AG04450 (cell line): ENCODE data around the gene ARSB. TPM values are rescaled to one million over a fixed set of nuclear protein-coding genes. Genes with fewer than 3 reads are reported as not detected.
A peak's percentile ranks its signal among the peaks of the same experiment; 100 is the strongest.

Experiments
- CTCF ChIA-PET: fragments of 300-600, 350-600 bp; formaldehyde crosslinking; extraction: SDS; loops from one replicate; lab custom pipeline; 2022; ENCODE audit warnings: antibody characterized with exemption, inconsistent platforms; lab: Charles Lee
- POLR2A ChIA-PET: fragments of 350-600 bp; formaldehyde crosslinking; extraction: SDS; loops from one replicate; lab custom pipeline; 2021; ENCODE audit warnings: antibody characterized with exemption, inconsistent platforms; lab: Yijun Ruan, JAX
- DNase-seq: peaks from one replicate; pipeline ENCODE4 v3.0.0-alpha.2; 2011; ENCODE audit warnings: low read depth, low spot score
- H3K27ac ChIP-seq: one replicate; pipeline ENCODE4 v1.5.1; 2012; ENCODE audit warnings: low read depth, low read length, control low read depth
- H3K27me3 ChIP-seq: one replicate; pipeline ENCODE4 v1.6.0; 2012; ENCODE audit warnings: low read length; ENCODE audit not compliant: control insufficient read depth, insufficient read depth
- H3K4me3 ChIP-seq: 2 replicates; pipeline ENCODE4 v1.5.1; 2011; ENCODE audit warnings: mild to moderate bottlenecking, low read depth, low read length, control low read depth
- H3K9me3 ChIP-seq: 2 replicates; pipeline ENCODE4 v1.5.1; 2012; ENCODE audit warnings: low read length; ENCODE audit not compliant: control insufficient read depth, insufficient read depth
- polyA plus RNA-seq: library from polyadenylated mRNA; depleted of rRNA; stranded (reverse); fragments of >200 nt; gene quantifications from 2 replicates; pipeline ENCODE4 v1.2.3, GENCODE V29; 2011
- TF ChIP-seq, protein P1 (sequence below): IDR thresholded peaks from 2 replicates; pipeline ENCODE4 v1.5.1; 2011; ENCODE audit warnings: low read depth, low read length, control low read depth, inconsistent platforms

ARSB gene
- polyA plus RNA-seq, 1 experiment: 21.0 TPM

DNA sequence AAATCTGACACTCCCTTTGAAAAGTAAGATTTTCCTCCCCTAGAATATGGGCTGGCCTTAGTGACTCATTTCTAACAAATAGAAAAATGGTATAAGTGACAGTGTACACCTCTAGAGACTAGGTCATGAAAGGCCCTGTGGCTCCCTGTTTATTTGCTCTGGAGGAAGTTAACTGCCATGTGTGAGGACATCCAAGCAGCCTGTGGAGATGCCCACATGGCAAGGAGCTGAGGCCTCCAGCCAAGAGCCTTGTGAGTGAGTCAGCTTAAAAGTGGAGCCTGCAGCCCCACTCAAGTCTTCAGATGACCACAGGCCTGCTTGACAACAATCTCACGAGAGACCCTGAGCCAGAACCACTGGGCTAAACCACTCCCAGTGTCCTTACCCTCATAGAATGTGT lies 208.5 kb downstream of the ARSB start:
- ChIA-PET POLR2A (no interaction called here), CTCF (interaction anchor here (0.7 to 0.9 kb wide), 2 partner anchors 189 to 309 kb away, joined by 4 read pairs; no protein-coding TSS in a partner anchor)
- no peak for DNase-seq

DNA sequence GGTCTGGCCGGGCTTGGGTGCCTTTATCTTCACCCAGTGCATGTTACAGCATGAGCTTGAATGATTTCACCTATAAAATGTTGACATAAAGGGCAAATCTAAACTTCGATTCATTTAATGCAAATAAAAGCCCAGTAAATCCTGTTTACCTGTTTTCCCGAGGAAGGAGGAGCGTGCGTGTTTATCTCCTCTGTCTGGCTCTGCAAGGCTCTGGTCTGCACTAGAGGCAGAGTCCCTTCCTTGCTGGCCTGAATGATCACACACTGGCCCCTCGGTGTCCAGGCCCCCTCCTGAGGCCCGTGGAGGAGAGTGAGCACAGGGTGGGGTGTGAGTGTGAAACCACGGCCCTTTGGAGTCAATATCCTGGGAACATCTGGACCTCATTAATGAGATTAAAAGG lies 211.5 kb downstream of the ARSB start:
- Histone ChIP-seq H3K4me3 (no peak overlapping the region), H3K9me3 (peaks cover 4% of the 10 kb centered on the region; the same call in 1 of the 2 replicates), H3K27me3 (no peaks in the 10 kb centered on the region), H3K27ac (no peak overlapping the region)
- TF ChIP-seq, protein P1, sequence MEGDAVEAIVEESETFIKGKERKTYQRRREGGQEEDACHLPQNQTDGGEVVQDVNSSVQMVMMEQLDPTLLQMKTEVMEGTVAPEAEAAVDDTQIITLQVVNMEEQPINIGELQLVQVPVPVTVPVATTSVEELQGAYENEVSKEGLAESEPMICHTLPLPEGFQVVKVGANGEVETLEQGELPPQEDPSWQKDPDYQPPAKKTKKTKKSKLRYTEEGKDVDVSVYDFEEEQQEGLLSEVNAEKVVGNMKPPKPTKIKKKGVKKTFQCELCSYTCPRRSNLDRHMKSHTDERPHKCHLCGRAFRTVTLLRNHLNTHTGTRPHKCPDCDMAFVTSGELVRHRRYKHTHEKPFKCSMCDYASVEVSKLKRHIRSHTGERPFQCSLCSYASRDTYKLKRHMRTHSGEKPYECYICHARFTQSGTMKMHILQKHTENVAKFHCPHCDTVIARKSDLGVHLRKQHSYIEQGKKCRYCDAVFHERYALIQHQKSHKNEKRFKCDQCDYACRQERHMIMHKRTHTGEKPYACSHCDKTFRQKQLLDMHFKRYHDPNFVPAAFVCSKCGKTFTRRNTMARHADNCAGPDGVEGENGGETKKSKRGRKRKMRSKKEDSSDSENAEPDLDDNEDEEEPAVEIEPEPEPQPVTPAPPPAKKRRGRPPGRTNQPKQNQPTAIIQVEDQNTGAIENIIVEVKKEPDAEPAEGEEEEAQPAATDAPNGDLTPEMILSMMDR: no peak
- DNase-seq: no peak
- CTCF ChIA-PET: no interaction called here
- POLR2A ChIA-PET: no interaction called here

More for the DNA sequence above, 208.5 kb downstream of the ARSB start:
- H3K27me3 ChIP-seq: no peaks in the 10 kb centered on the region
- peaks cover 4% of the 10 kb centered on the region; the same call in 1 of the 2 replicates for H3K9me3 ChIP-seq
- TF ChIP-seq, protein P1: no peak
- H3K27ac ChIP-seq: no peak overlapping the region
- H3K4me3 ChIP-seq: no peak overlapping the region

- ChIA-PET POLR2A (interaction anchor here (1.0 kb wide), 1 partner anchor 13 kb away, joined by 5 read pairs; no protein-coding TSS in a partner anchor), CTCF (interaction anchor here (0.6 kb wide), 2 partner anchors 11 to 52 kb away, joined by 3 to 8 read pairs; no protein-coding TSS in a partner anchor)
- TF ChIP-seq, protein P1: no peak
- H3K4me3 ChIP-seq: no peak overlapping the region
- H3K27me3 ChIP-seq: peaks cover 5% of the 10 kb centered on the region
- DNase-seq: no peak
- H3K9me3 ChIP-seq: peaks cover under 1% of the 10 kb centered on the region; the same call in 1 of the 2 replicates
- peak overlapping the region; percentile 57 for H3K27ac ChIP-seq
Measured at GRCh38 chr5:78771260-78772205, 213.6 kb downstream of the ARSB start.

DNA sequence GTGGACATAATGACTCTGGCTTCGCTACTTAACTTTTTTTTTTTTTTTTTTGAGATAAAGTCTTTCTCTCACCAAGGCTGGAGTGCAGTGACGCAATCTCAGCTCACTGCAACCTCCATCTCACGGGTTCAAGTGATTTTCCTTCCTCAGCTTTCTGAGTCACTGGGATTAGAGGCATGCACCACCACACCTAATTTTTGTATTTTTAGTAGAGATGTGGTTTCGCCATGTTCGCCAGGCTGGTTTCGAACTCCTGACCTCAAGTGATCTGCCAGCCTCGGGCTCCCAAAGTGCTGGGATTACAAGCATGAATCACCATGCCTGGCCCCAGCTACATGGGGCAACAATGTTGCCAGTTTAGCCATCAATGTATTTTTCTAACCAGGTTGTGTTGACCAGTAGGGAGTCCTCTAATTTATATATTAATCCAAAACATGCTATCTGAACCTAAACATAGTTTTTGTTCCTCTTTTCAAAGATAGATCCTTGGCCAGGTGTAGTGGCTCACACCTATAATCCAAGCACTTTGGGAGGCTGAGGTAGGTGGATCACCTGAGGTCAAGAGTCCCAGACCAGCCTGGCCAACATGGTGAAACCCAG lies 216.2 kb downstream of the ARSB start:
- TF ChIP-seq, protein P1: no peak
- no peak overlapping the region for H3K27ac ChIP-seq
- H3K4me3 ChIP-seq: no peak overlapping the region
- no peaks in the 10 kb centered on the region for H3K9me3 ChIP-seq
- H3K27me3 ChIP-seq: peaks cover 26% of the 10 kb centered on the region
- CTCF ChIA-PET: no interaction called here
- DNase-seq: no peak
- POLR2A ChIA-PET: no interaction called here
